Measurements from ENCODE around the gene GUSB. TPM values are rescaled to one million over a fixed set of nuclear protein-coding genes. Genes with fewer than 3 reads are reported as not detected.

Gene GUSB
- total RNA-seq, 1 donor from 2014 or later: 50.1 TPM

- intact Hi-C loops (cut with micrococcal nuclease): no loop called here
- Mint-ChIP-seq H3K27me3 (ENCODE audit: insufficient read depth) (no peaks in the 10 kb centered on the region), H3K9me3 (no peaks in the 10 kb centered on the region), H3K4me3 (no peak overlapping the region), H3K4me1 (ENCODE audit: low read depth) (no peaks in the 10 kb centered on the region), H3K27ac (no peak overlapping the region), H3K36me3 (ENCODE audit: low read depth) (no peaks in the 10 kb centered on the region)
- DNase-seq (ENCODE audit: low spot score): no peak
Measured at GRCh38 chr7:65988084-65988483, 6.1 kb upstream of the GUSB start.

GRCh38 chr7:65983965-65984658 is 2.1 kb upstream of the GUSB start:
- H3K27me3 Mint-ChIP-seq (ENCODE audit: insufficient read depth): no peaks in the 10 kb centered on the region
- peaks cover 7% of the 10 kb centered on the region for H3K4me1 Mint-ChIP-seq (ENCODE audit: low read depth)
- H3K27ac Mint-ChIP-seq: no peak overlapping the region
- no peaks in the 10 kb centered on the region for H3K9me3 Mint-ChIP-seq
- DNase-seq (ENCODE audit: low spot score): no peak
- peaks cover 2% of the 10 kb centered on the region for H3K36me3 Mint-ChIP-seq (ENCODE audit: low read depth)
- intact Hi-C loops (cut with micrococcal nuclease): loop anchor here (2.0 to 5.0 kb wide), 6 partner anchors 111 to 1013 kb away; partner anchors contain the start of genes CRCP, RABGEF1, TYW1 and VKORC1L1
- no peak overlapping the region for H3K4me3 Mint-ChIP-seq

- H3K4me3 Mint-ChIP-seq: peak overlapping the region; percentile 87
- peaks cover 7% of the 10 kb centered on the region for H3K4me1 Mint-ChIP-seq (ENCODE audit: low read depth)
Measured at GRCh38 chr7:65980478-65981250, 1.3 kb downstream of the GUSB start.

GRCh38 chr7:65979583-65980477 is 2.2 kb downstream of the GUSB start:
- H3K9me3 Mint-ChIP-seq: no peaks in the 10 kb centered on the region

More at GRCh38 chr7:65980478-65981250, 1.3 kb downstream of the GUSB start:
- intact Hi-C loops (cut with micrococcal nuclease): loop anchor here (5.0 kb wide), 1 partner anchor 762 kb away; the partner anchor contains the start of gene RABGEF1
- Mint-ChIP-seq H3K27me3 (ENCODE audit: insufficient read depth) (no peaks in the 10 kb centered on the region), H3K9me3 (no peaks in the 10 kb centered on the region), H3K27ac (peak overlapping the region; percentile 90), H3K36me3 (ENCODE audit: low read depth) (peaks cover 11% of the 10 kb centered on the region)
- DNase-seq (ENCODE audit: low spot score): peak; percentile 59

GRCh38 chr7:65978891-65979582 is 3.0 kb downstream of the GUSB start:
- Mint-ChIP-seq H3K27me3 (ENCODE audit: insufficient read depth) (no peaks in the 10 kb centered on the region), H3K9me3 (no peaks in the 10 kb centered on the region), H3K4me1 (ENCODE audit: low read depth) (peaks cover 7% of the 10 kb centered on the region), H3K27ac (no peak overlapping the region), H3K36me3 (ENCODE audit: low read depth) (peaks cover 14% of the 10 kb centered on the region), H3K4me3 (peak overlapping the region; percentile 39)
- no peak for DNase-seq (ENCODE audit: low spot score)
- intact Hi-C loops (cut with micrococcal nuclease): no loop called here

More at GRCh38 chr7:65979583-65980477, 2.2 kb downstream of the GUSB start:
- H3K36me3 Mint-ChIP-seq (ENCODE audit: low read depth): peaks cover 11% of the 10 kb centered on the region
- no peaks in the 10 kb centered on the region for H3K27me3 Mint-ChIP-seq (ENCODE audit: insufficient read depth)
- peak overlapping the region; percentile 90 for H3K27ac Mint-ChIP-seq
- intact Hi-C loops (cut with micrococcal nuclease): loop anchor here (5.0 kb wide), 1 partner anchor 762 kb away; the partner anchor contains the start of gene RABGEF1
- peaks cover 7% of the 10 kb centered on the region for H3K4me1 Mint-ChIP-seq (ENCODE audit: low read depth)
- peak overlapping the region; percentile 87 for H3K4me3 Mint-ChIP-seq
- no peak for DNase-seq (ENCODE audit: low spot score)

- peak overlapping the region; percentile 58 for H3K27ac Mint-ChIP-seq
- H3K4me1 Mint-ChIP-seq (ENCODE audit: low read depth): peaks cover 7% of the 10 kb centered on the region
- DNase-seq (ENCODE audit: low spot score): no peak
- no peaks in the 10 kb centered on the region for H3K27me3 Mint-ChIP-seq (ENCODE audit: insufficient read depth)
- peaks cover 24% of the 10 kb centered on the region for H3K36me3 Mint-ChIP-seq (ENCODE audit: low read depth)
- H3K4me3 Mint-ChIP-seq: no peak overlapping the region
- no peaks in the 10 kb centered on the region for H3K9me3 Mint-ChIP-seq
- intact Hi-C loops (cut with micrococcal nuclease): no loop called here
Measured at GRCh38 chr7:65976659-65977196, 5.3 kb downstream of the GUSB start.

GRCh38 chr7:65975814-65976445 is 6.1 kb downstream of the GUSB start:
- Mint-ChIP-seq H3K9me3 (no peaks in the 10 kb centered on the region), H3K4me3 (no peak overlapping the region), H3K27ac (no peak overlapping the region), H3K4me1 (ENCODE audit: low read depth) (peaks cover 6% of the 10 kb centered on the region), H3K27me3 (ENCODE audit: insufficient read depth) (no peaks in the 10 kb centered on the region), H3K36me3 (ENCODE audit: low read depth) (peaks cover 27% of the 10 kb centered on the region)
- intact Hi-C loops (cut with micrococcal nuclease): no loop called here
- no peak for DNase-seq (ENCODE audit: low spot score)

GRCh38 chr7:65974876-65975275 is 7.1 kb downstream of the GUSB start:
- no peak for DNase-seq (ENCODE audit: low spot score)
- intact Hi-C loops (cut with micrococcal nuclease): no loop called here
- H3K4me3 Mint-ChIP-seq: no peak overlapping the region
- H3K4me1 Mint-ChIP-seq (ENCODE audit: low read depth): no peaks in the 10 kb centered on the region
- H3K9me3 Mint-ChIP-seq: no peaks in the 10 kb centered on the region
- H3K27ac Mint-ChIP-seq: no peak overlapping the region
- peaks cover 31% of the 10 kb centered on the region for H3K36me3 Mint-ChIP-seq (ENCODE audit: low read depth)
- H3K27me3 Mint-ChIP-seq (ENCODE audit: insufficient read depth): no peaks in the 10 kb centered on the region

GRCh38 chr7:65974191-65974801 is 7.7 kb downstream of the GUSB start:
- Mint-ChIP-seq H3K36me3 (ENCODE audit: low read depth) (peaks cover 32% of the 10 kb centered on the region), H3K9me3 (no peaks in the 10 kb centered on the region), H3K4me1 (ENCODE audit: low read depth) (no peaks in the 10 kb centered on the region), H3K27ac (no peak overlapping the region), H3K27me3 (ENCODE audit: insufficient read depth) (no peaks in the 10 kb centered on the region), H3K4me3 (no peak overlapping the region)
- intact Hi-C loops (cut with micrococcal nuclease): no loop called here
- DNase-seq (ENCODE audit: low spot score): no peak

GRCh38 chr7:65972976-65973375 is 9.0 kb downstream of the GUSB start:
- Mint-ChIP-seq H3K4me3 (no peak overlapping the region), H3K27ac (no peak overlapping the region), H3K36me3 (ENCODE audit: low read depth) (peaks cover 27% of the 10 kb centered on the region), H3K27me3 (ENCODE audit: insufficient read depth) (no peaks in the 10 kb centered on the region), H3K4me1 (ENCODE audit: low read depth) (no peaks in the 10 kb centered on the region), H3K9me3 (no peaks in the 10 kb centered on the region)
- intact Hi-C loops (cut with micrococcal nuclease): no loop called here
- no peak for DNase-seq (ENCODE audit: low spot score)

GRCh38 chr7:65971021-65971420 is 11.0 kb downstream of the GUSB start:
- Mint-ChIP-seq H3K36me3 (ENCODE audit: low read depth) (peaks cover 36% of the 10 kb centered on the region), H3K4me3 (no peak overlapping the region), H3K4me1 (ENCODE audit: low read depth) (no peaks in the 10 kb centered on the region), H3K9me3 (no peaks in the 10 kb centered on the region), H3K27ac (no peak overlapping the region), H3K27me3 (ENCODE audit: insufficient read depth) (no peaks in the 10 kb centered on the region)
- intact Hi-C loops (cut with micrococcal nuclease): no loop called here
- DNase-seq (ENCODE audit: low spot score): no peak
